Measurements from ENCODE around the gene CASP9. TPM values are rescaled to one million over a fixed set of nuclear protein-coding genes. Genes with fewer than 3 reads are reported as not detected.
"Not testable (repeated sequence)": the region's sequence is repeated elsewhere in the genome, so short reads cannot be mapped to it uniquely, and the experiment has no call there.

The CASP9 gene
- polyA plus RNA-seq, 2 donors = 10.3 to 10.4 TPM

- Histone ChIP-seq H3K4me3 (ENCODE audit: low read depth in 1 of 2, low read length in 2 of 2) (peak within 1 kb of the TSS; percentile 64 to 83), H3K27me3 (ENCODE audit: control insufficient read depth in 1 of 2, insufficient read depth in 2 of 2, low read length in 2 of 2) (no peaks in the 10 kb centered on the region), H3K4me1 (ENCODE audit: control insufficient read depth in 2 of 2, insufficient read depth in 2 of 2, low read length in 1 of 2) (no peaks in the 10 kb centered on the region), H3K9me3 (ENCODE audit: control insufficient read depth in 2 of 2, insufficient read depth in 1 of 2, low read depth in 1 of 2, low read length in 1 of 2) (no peaks in the 10 kb centered on the region), H3K36me3 (ENCODE audit: control insufficient read depth in 2 of 2, insufficient read depth in 2 of 2, low read length in 1 of 2) (no peaks in the 10 kb centered on the region), H3K27ac (ENCODE audit: low read depth in 2 of 2, low read length in 1 of 2) (peak within 1 kb of the TSS; percentile 93 to 99)
- WGBS, 2 donors = 1% methylated on average over 65 of the region's 65 CpGs
Measured at GRCh38 chr1:15526490-15527339, 2.7 kb upstream of the CASP9 start, which contains the start of gene DNAJC16. DNAJC16 (plus strand) TSS chr1:15526848; CDS start chr1:15529106, 2,258 bp downstream.

- Histone ChIP-seq H3K27ac (ENCODE audit: low read depth in 2 of 2, low read length in 1 of 2) (peak overlapping the region; percentile 93 to 97), H3K27me3 (ENCODE audit: control insufficient read depth in 1 of 2, insufficient read depth in 2 of 2, low read length in 2 of 2) (no peaks in the 10 kb centered on the region), H3K4me3 (ENCODE audit: low read depth in 1 of 2, low read length in 2 of 2) (peak overlapping the region in 1 of 2 donors; percentile 83), H3K36me3 (ENCODE audit: control insufficient read depth in 2 of 2, insufficient read depth in 2 of 2, low read length in 1 of 2) (no peaks in the 10 kb centered on the region), H3K4me1 (ENCODE audit: control insufficient read depth in 2 of 2, insufficient read depth in 2 of 2, low read length in 1 of 2) (no peaks in the 10 kb centered on the region), H3K9me3 (ENCODE audit: control insufficient read depth in 2 of 2, insufficient read depth in 1 of 2, low read depth in 1 of 2, low read length in 1 of 2) (no peaks in the 10 kb centered on the region)
- WGBS, 2 donors = 10 to 12% methylated on average over 9 of the region's 9 CpGs
Measured at GRCh38 chr1:15526021-15526489, 2.0 kb upstream of the CASP9 start.

- Histone ChIP-seq H3K36me3 (ENCODE audit: control insufficient read depth in 2 of 2, insufficient read depth in 2 of 2, low read length in 1 of 2) (no peaks in the 10 kb centered on the region), H3K4me1 (ENCODE audit: control insufficient read depth in 2 of 2, insufficient read depth in 2 of 2, low read length in 1 of 2) (no peaks in the 10 kb centered on the region), H3K4me3 (ENCODE audit: low read depth in 1 of 2, low read length in 2 of 2) (peak overlapping the region; percentile 40 to 46), H3K9me3 (ENCODE audit: control insufficient read depth in 2 of 2, insufficient read depth in 1 of 2, low read depth in 1 of 2, low read length in 1 of 2) (no peaks in the 10 kb centered on the region), H3K27ac (ENCODE audit: low read depth in 2 of 2, low read length in 1 of 2) (peak overlapping the region; percentile 93 to 99), H3K27me3 (ENCODE audit: control insufficient read depth in 1 of 2, insufficient read depth in 2 of 2, low read length in 2 of 2) (no peaks in the 10 kb centered on the region)
- WGBS, 2 donors = 2 to 5% methylated on average over 35 to 40 of the region's 40 CpGs
Measured at GRCh38 chr1:15525050-15526020, 1.3 kb upstream of the CASP9 start.

- Histone ChIP-seq H3K4me1 (ENCODE audit: control insufficient read depth in 2 of 2, insufficient read depth in 2 of 2, low read length in 1 of 2) (no peaks in the 10 kb centered on the region), H3K9me3 (ENCODE audit: control insufficient read depth in 2 of 2, insufficient read depth in 1 of 2, low read depth in 1 of 2, low read length in 1 of 2) (no peaks in the 10 kb centered on the region), H3K36me3 (ENCODE audit: control insufficient read depth in 2 of 2, insufficient read depth in 2 of 2, low read length in 1 of 2) (no peaks in the 10 kb centered on the region), H3K4me3 (ENCODE audit: low read depth in 1 of 2, low read length in 2 of 2) (peak overlapping the region; percentile 52 to 72), H3K27ac (ENCODE audit: low read depth in 2 of 2, low read length in 1 of 2) (peak overlapping the region; percentile 93 to 99), H3K27me3 (ENCODE audit: control insufficient read depth in 1 of 2, insufficient read depth in 2 of 2, low read length in 2 of 2) (no peaks in the 10 kb centered on the region)
- 1 to 2% methylated on average over 58 to 87 of the region's 88 CpGs for WGBS, 2 donors
Measured at GRCh38 chr1:15524283-15525049, 451 bp upstream of the CASP9 start.

GRCh38 chr1:15523104-15524020 lies 653 bp downstream of the CASP9 start:
- Histone ChIP-seq H3K4me3 (ENCODE audit: low read depth in 1 of 2, low read length in 2 of 2) (peak overlapping the region; percentile 52 to 54), H3K27ac (ENCODE audit: low read depth in 2 of 2, low read length in 1 of 2) (peak overlapping the region; percentile 86 to 93), H3K9me3 (ENCODE audit: control insufficient read depth in 2 of 2, insufficient read depth in 1 of 2, low read depth in 1 of 2, low read length in 1 of 2) (no peaks in the 10 kb centered on the region), H3K4me1 (ENCODE audit: control insufficient read depth in 2 of 2, insufficient read depth in 2 of 2, low read length in 1 of 2) (no peaks in the 10 kb centered on the region), H3K27me3 (ENCODE audit: control insufficient read depth in 1 of 2, insufficient read depth in 2 of 2, low read length in 2 of 2) (no peaks in the 10 kb centered on the region), H3K36me3 (ENCODE audit: control insufficient read depth in 2 of 2, insufficient read depth in 2 of 2, low read length in 1 of 2) (no peaks in the 10 kb centered on the region)
- 36 to 41% methylated on average over 18 of the region's 18 CpGs for WGBS, 2 donors

- H3K27ac ChIP-seq (ENCODE audit: low read depth in 2 of 2, low read length in 1 of 2) = no peak overlapping the region
- 98 to 99% methylated on average over 4 of the region's 4 CpGs for WGBS, 2 donors
- no peak overlapping the region for H3K4me3 ChIP-seq (ENCODE audit: low read depth in 1 of 2, low read length in 2 of 2)
- no peaks in the 10 kb centered on the region for H3K9me3 ChIP-seq (ENCODE audit: control insufficient read depth in 2 of 2, insufficient read depth in 1 of 2, low read depth in 1 of 2, low read length in 1 of 2)
- no peaks in the 10 kb centered on the region for H3K4me1 ChIP-seq (ENCODE audit: control insufficient read depth in 2 of 2, insufficient read depth in 2 of 2, low read length in 1 of 2)
- no peaks in the 10 kb centered on the region for H3K27me3 ChIP-seq (ENCODE audit: control insufficient read depth in 1 of 2, insufficient read depth in 2 of 2, low read length in 2 of 2)
- H3K36me3 ChIP-seq (ENCODE audit: control insufficient read depth in 2 of 2, insufficient read depth in 2 of 2, low read length in 1 of 2) = no peaks in the 10 kb centered on the region
Measured at GRCh38 chr1:15522551-15522950, 1.5 kb downstream of the CASP9 start.

GRCh38 chr1:15521206-15521906 lies 2.7 kb downstream of the CASP9 start:
- H3K27me3 ChIP-seq (ENCODE audit: control insufficient read depth in 1 of 2, insufficient read depth in 2 of 2, low read length in 2 of 2); H3K9me3 ChIP-seq (ENCODE audit: control insufficient read depth in 2 of 2, insufficient read depth in 1 of 2, low read depth in 1 of 2, low read length in 1 of 2); H3K36me3 ChIP-seq (ENCODE audit: control insufficient read depth in 2 of 2, insufficient read depth in 2 of 2, low read length in 1 of 2); H3K4me1 ChIP-seq (ENCODE audit: control insufficient read depth in 2 of 2, insufficient read depth in 2 of 2, low read length in 1 of 2); H3K27ac ChIP-seq (ENCODE audit: low read depth in 2 of 2, low read length in 1 of 2); H3K4me3 ChIP-seq (ENCODE audit: low read depth in 1 of 2, low read length in 2 of 2): not testable (repeated sequence)
- WGBS, 2 donors = 90% methylated on average over 17 of the region's 17 CpGs

- no peak overlapping the region for H3K4me3 ChIP-seq (ENCODE audit: low read depth in 1 of 2, low read length in 2 of 2)
- no peaks in the 10 kb centered on the region for H3K36me3 ChIP-seq (ENCODE audit: control insufficient read depth in 2 of 2, insufficient read depth in 2 of 2, low read length in 1 of 2)
- no peaks in the 10 kb centered on the region for H3K9me3 ChIP-seq (ENCODE audit: control insufficient read depth in 2 of 2, insufficient read depth in 1 of 2, low read depth in 1 of 2, low read length in 1 of 2)
- H3K27me3 ChIP-seq (ENCODE audit: control insufficient read depth in 1 of 2, insufficient read depth in 2 of 2, low read length in 2 of 2) = no peaks in the 10 kb centered on the region
- H3K4me1 ChIP-seq (ENCODE audit: control insufficient read depth in 2 of 2, insufficient read depth in 2 of 2, low read length in 1 of 2) = peaks cover 0 to 3% of the 10 kb centered on the region in 2 donors
- 93 to 98% methylated on average over 3 of the region's 3 CpGs for WGBS, 2 donors
- H3K27ac ChIP-seq (ENCODE audit: low read depth in 2 of 2, low read length in 1 of 2) = no peak overlapping the region
Measured at GRCh38 chr1:15519625-15520024, 4.4 kb downstream of the CASP9 start.
